BJ (cell line): ENCODE results near the gene SREBF1. TPM values are rescaled to one million over a fixed set of nuclear protein-coding genes. Genes with fewer than 3 reads are reported as not detected.

Experiments
- CTCF ChIA-PET: fragments of 350-600 bp; formaldehyde crosslinking; extraction: SDS; loops from one replicate; lab custom pipeline; 2021; ENCODE audit warnings: antibody characterized with exemption, inconsistent platforms; lab: Yijun Ruan, JAX
- POLR2A ChIA-PET: fragments of 300-600 bp; sonication (Branson Sonifier 250); formaldehyde crosslinking; extraction: SDS; loops from one replicate; lab custom pipeline; 2021; ENCODE audit warnings: antibody characterized with exemption; lab: Charles Lee
- DNase-seq: peaks from one replicate; pipeline ENCODE4 v3.0.0-alpha.2; 2011; ENCODE audit warnings: low read depth
- H3K27me3 ChIP-seq: 2 replicates; pipeline ENCODE4 v1.6.0; 2011; ENCODE audit warnings: low read length; ENCODE audit not compliant: control insufficient read depth, insufficient read depth
- H3K36me3 ChIP-seq: 2 replicates; pipeline ENCODE4 v1.5.1; 2011; ENCODE audit warnings: low read length; ENCODE audit not compliant: control insufficient read depth, insufficient read depth
- H3K4me3 ChIP-seq: 2 replicates; pipeline ENCODE4 v1.5.1; 2011; ENCODE audit warnings: low read depth, mild to moderate bottlenecking, control low read depth, low read length
- CTCF ChIP-seq: IDR thresholded peaks from 2 replicates; pipeline ENCODE4 v1.5.1; 2011; ENCODE audit warnings: low read depth, mild to moderate bottlenecking, control low read depth, inconsistent platforms, low read length, moderate library complexity; ENCODE audit not compliant: insufficient read depth
- polyA minus RNA-seq: library from RNA; depleted of rRNA, polyadenylated mRNA; stranded (reverse); fragments of >200 nt; gene quantifications from 2 replicates; pipeline ENCODE4 v1.2.3, GENCODE V29; 2011; rRNA and poly(A)+ RNA removed
- polyA plus RNA-seq: library from polyadenylated mRNA; depleted of rRNA; stranded (reverse); fragments of >200 nt; gene quantifications from 2 replicates; pipeline ENCODE4 v1.2.3, GENCODE V29; 2011; rRNA removed

SREBF1 gene
- polyA plus RNA-seq = 14.2 and 27.7 TPM in 2 replicates
- 21.8 and 36.8 TPM in 2 replicates for polyA minus RNA-seq

- TF ChIP-seq CTCF = no peak
- Histone ChIP-seq H3K36me3 (peaks cover 2% of the 10 kb centered on the region; the same call in 1 of the 2 replicates), H3K27me3 (no peaks in the 10 kb centered on the region), H3K4me3 (peak within 1 kb of the TSS; percentile 90)
- POLR2A ChIA-PET = interaction anchor here (0.6 kb wide), 2 partner anchors 12 to 43 kb away, joined by 3 read pairs; no protein-coding TSS in a partner anchor
- CTCF ChIA-PET = interaction anchor here (1.2 to 7.5 kb wide), 4 partner anchors 22 to 198 kb away, joined by 3 to 35 read pairs (median 4); no protein-coding TSS in a partner anchor
- no peak for DNase-seq
These were observed at the start of gene SREBF1 for GRCh38 chr17:17836818-17837379. Gene SREBF1, minus strand, starts transcription at chr17:17836986. Its CDS starts 169 bp downstream, at chr17:17836817.

GRCh38 chr17:17886226-17886625 lies 49.4 kb upstream of the SREBF1 start:
- no peak for DNase-seq
- CTCF ChIA-PET = interaction anchor here (1.1 to 3.7 kb wide), 3 partner anchors 14 to 148 kb away, joined by 3 to 24 read pairs (median 7); no protein-coding TSS in a partner anchor

GRCh38 chr17:17884391-17885357 lies 47.9 kb upstream of the SREBF1 start:
- no peak for TF ChIP-seq CTCF
- Histone ChIP-seq H3K4me3 (no peak overlapping the region), H3K27me3 (no peaks in the 10 kb centered on the region), H3K36me3 (peaks cover 23% of the 10 kb centered on the region)
- ChIA-PET CTCF (interaction anchor here (0.7 to 2.7 kb wide), 6 partner anchors 11 to 149 kb away, joined by 3 to 11 read pairs (median 3); no protein-coding TSS in a partner anchor), POLR2A (interaction anchor here (0.6 kb wide), 1 partner anchor 60 kb away, joined by 7 read pairs; no protein-coding TSS in a partner anchor)
- no peak for DNase-seq

More at GRCh38 chr17:17886226-17886625, 49.4 kb upstream of the SREBF1 start:
- TF ChIP-seq CTCF = no peak
- POLR2A ChIA-PET = no interaction called here
- Histone ChIP-seq H3K4me3 (no peak overlapping the region), H3K36me3 (peaks cover 18% of the 10 kb centered on the region), H3K27me3 (no peaks in the 10 kb centered on the region)

GRCh38 chr17:17883801-17884200 lies 47.0 kb upstream of the SREBF1 start:
- peaks cover 25% of the 10 kb centered on the region for H3K36me3 ChIP-seq
- H3K27me3 ChIP-seq = no peaks in the 10 kb centered on the region
- no peak overlapping the region for H3K4me3 ChIP-seq
- ChIA-PET CTCF (interaction anchor here (0.8 to 2.7 kb wide), 4 partner anchors 10 to 150 kb away, joined by 3 to 11 read pairs (median 4); no protein-coding TSS in a partner anchor), POLR2A (no interaction called here)
- no peak for DNase-seq
- TF ChIP-seq CTCF = no peak
